Measurements from ENCODE around the gene SHTN1.

SHTN1 gene

DNA sequence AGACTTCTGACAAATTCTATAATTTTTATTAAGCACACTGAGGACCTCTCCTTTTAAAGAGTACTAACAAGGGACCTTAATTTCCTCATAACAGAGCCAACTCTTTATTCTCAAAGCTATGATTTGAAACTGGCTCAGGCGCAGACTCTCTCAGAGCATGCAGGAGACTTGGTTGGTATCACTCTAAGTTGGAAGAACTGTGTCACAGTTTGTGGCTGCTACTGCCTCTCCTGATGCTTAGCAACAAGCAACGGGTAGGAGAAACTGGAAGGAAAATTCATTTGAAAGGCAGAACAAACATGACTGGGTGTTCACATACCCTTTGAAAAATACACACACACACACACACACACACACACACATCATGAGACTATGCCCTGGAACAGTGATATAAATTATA, 122.3 kb downstream of the SHTN1 start:
- DNase-seq: no peak
- Mint-ChIP-seq H3K36me3 (no peaks in the 10 kb centered on the region), H3K9me3 (no peaks in the 10 kb centered on the region), H3K4me1 (no peaks in the 10 kb centered on the region), H3K27ac (no peak overlapping the region), H3K27me3 (peaks cover 0 to 1% of the 10 kb centered on the region in 2 donors), H3K4me3 (no peak overlapping the region)
- no peak for ATAC-seq (replicated peaks)

DNA sequence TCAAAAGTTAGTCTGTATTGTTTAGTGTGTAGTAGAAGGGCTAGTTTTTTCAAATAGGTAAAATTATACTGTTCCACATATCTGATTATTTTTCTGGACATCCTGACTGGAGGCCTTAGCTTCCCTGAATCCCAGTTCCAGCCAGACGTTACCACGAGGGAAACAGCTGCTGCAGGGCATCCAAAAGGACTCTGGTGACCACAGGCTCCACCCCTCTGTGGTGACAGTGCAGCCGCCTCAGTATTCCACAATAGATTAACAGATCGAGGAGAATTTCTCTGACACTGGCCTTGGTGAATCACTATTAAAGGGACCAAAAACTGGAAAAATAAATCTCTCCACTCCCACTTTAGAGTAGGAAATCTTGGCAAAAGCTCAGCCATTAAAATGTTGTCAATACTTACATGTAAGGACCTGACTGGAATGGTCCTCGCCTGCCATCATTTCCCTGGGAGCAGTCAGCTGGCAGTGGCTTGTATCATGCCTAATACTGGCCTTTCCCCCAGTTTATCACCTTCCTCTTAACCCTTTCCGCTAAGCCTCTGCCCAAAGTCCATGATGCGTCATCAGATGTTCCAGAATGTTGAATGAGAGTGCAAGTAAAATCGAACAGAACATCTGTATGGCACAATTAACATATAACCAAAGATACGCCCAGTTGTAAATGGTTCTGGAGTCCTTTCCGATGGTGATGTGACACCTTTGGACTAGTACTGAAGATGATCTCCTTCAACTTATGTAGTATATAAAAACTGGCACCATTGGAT, 124.1 kb downstream of the SHTN1 start:
- Mint-ChIP-seq H3K4me1 (no peaks in the 10 kb centered on the region), H3K4me3 (no peak overlapping the region), H3K9me3 (peaks cover 0 to 2% of the 10 kb centered on the region in 2 donors), H3K27ac (no peak overlapping the region), H3K36me3 (no peaks in the 10 kb centered on the region), H3K27me3 (no peaks in the 10 kb centered on the region)
- no peak for DNase-seq
- ATAC-seq (replicated peaks): no peak

- H3K27ac Mint-ChIP-seq: no peak overlapping the region
- no peaks in the 10 kb centered on the region for H3K27me3 Mint-ChIP-seq
- ATAC-seq (replicated peaks) (no peak), DNase-seq (no peak)
- no peaks in the 10 kb centered on the region for H3K36me3 Mint-ChIP-seq
- H3K4me1 Mint-ChIP-seq: no peaks in the 10 kb centered on the region
- peaks cover 0 to 2% of the 10 kb centered on the region in 2 donors for H3K9me3 Mint-ChIP-seq
- H3K4me3 Mint-ChIP-seq: no peak overlapping the region
These were observed 125.2 kb downstream of the SHTN1 start for GRCh38 chr10:116879817-116880216.

DNA sequence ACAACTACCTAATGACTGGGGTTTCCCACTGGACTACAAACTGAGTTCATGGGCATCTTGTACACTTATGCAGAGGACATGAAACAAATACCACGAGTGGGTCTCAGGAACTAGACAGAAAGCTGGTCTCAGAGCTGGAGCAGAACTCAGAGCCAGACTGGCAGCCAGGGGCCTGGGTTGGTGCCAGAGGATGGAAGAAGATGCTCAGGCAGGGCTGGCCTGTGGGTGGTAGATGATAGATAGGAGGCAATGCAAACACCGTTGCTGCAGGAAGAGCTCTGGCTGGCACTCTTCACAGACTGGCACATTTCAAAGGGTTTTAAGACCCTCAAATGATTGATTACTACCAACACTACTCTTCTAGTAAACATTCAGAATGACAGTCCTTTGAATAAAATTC, 126.9 kb downstream of the SHTN1 start:
- no peaks in the 10 kb centered on the region for H3K36me3 Mint-ChIP-seq
- H3K27ac Mint-ChIP-seq: no peak overlapping the region
- no peak for ATAC-seq (replicated peaks)
- H3K4me3 Mint-ChIP-seq: no peak overlapping the region
- peaks cover 0 to 2% of the 10 kb centered on the region in 2 donors for H3K9me3 Mint-ChIP-seq
- H3K4me1 Mint-ChIP-seq: no peaks in the 10 kb centered on the region
- no peaks in the 10 kb centered on the region for H3K27me3 Mint-ChIP-seq
- no peak for DNase-seq

GRCh38 chr10:116877391-116877790, 127.6 kb downstream of the SHTN1 start:
- DNase-seq: no peak
- no peak overlapping the region for H3K4me3 Mint-ChIP-seq
- peaks cover 2 to 4% of the 10 kb centered on the region in 2 donors for H3K9me3 Mint-ChIP-seq
- no peaks in the 10 kb centered on the region for H3K36me3 Mint-ChIP-seq
- no peaks in the 10 kb centered on the region for H3K27me3 Mint-ChIP-seq
- H3K4me1 Mint-ChIP-seq: no peaks in the 10 kb centered on the region
- no peak overlapping the region for H3K27ac Mint-ChIP-seq
- no peak for ATAC-seq (replicated peaks)

DNA sequence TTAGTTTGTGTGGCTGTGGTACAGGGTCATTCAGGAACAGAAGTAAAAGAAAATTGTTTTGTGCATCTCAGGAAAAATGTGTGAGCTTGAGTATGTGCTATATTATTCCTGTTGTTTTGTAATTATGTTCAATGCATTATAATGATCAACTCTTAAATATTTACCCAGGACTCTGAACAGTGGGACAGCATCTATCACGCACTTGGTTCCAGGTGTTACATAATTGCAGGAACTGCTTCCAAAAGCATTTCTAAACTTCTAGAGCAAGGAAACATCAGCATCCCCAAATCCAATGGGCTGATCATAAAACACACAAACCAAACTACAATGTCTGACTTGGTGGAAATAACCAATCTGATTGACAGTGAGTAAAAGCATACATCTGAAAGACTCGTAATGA, 129.1 kb downstream of the SHTN1 start:
- peaks cover 5% of the 10 kb centered on the region in 2 donors for H3K9me3 Mint-ChIP-seq
- H3K4me1 Mint-ChIP-seq: no peaks in the 10 kb centered on the region
- H3K27me3 Mint-ChIP-seq: no peaks in the 10 kb centered on the region
- H3K36me3 Mint-ChIP-seq: no peaks in the 10 kb centered on the region
- no peak for DNase-seq
- no peak overlapping the region for H3K27ac Mint-ChIP-seq
- H3K4me3 Mint-ChIP-seq: no peak overlapping the region
- ATAC-seq (replicated peaks): no peak

- ATAC-seq (replicated peaks): no peak
These were observed 131.9 kb downstream of the SHTN1 start for GRCh38 chr10:116873134-116873533.

GRCh38 chr10:116870949-116871348, 134.0 kb downstream of the SHTN1 start:
- Mint-ChIP-seq H3K27me3 (no peaks in the 10 kb centered on the region), H3K4me3 (no peak overlapping the region), H3K36me3 (no peaks in the 10 kb centered on the region), H3K9me3 (peaks cover 3 to 5% of the 10 kb centered on the region in 2 donors), H3K27ac (no peak overlapping the region), H3K4me1 (no peaks in the 10 kb centered on the region)
- ATAC-seq (replicated peaks): no peak
- DNase-seq: no peak

More at GRCh38 chr10:116873134-116873533, 131.9 kb downstream of the SHTN1 start:
- H3K4me1 Mint-ChIP-seq: no peaks in the 10 kb centered on the region
- no peaks in the 10 kb centered on the region for H3K36me3 Mint-ChIP-seq
- H3K27ac Mint-ChIP-seq: no peak overlapping the region
- peaks cover 5% of the 10 kb centered on the region in 2 donors for H3K9me3 Mint-ChIP-seq
- DNase-seq: no peak
- no peak overlapping the region for H3K4me3 Mint-ChIP-seq
- no peaks in the 10 kb centered on the region for H3K27me3 Mint-ChIP-seq

DNA sequence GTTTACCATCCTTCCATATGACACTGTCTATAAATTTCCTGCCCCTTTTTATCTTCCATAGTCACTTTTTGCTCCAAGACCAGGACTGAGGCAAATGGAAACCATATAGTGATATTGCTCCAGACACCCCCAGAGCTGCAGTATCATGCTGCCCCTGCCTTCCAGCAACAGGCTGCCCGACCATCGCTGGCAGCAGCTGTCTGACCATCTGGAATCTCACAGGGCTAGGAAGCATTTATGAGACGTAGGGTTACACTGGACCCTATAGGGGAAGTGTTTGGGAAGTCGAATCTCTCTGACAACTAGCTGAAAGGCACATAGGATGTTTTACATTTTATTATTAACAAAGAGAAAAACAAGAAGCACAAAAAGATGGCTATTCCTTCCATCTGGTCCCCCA, 136.3 kb downstream of the SHTN1 start:
- Mint-ChIP-seq H3K27ac (no peak overlapping the region), H3K36me3 (no peaks in the 10 kb centered on the region), H3K27me3 (no peaks in the 10 kb centered on the region), H3K4me1 (no peaks in the 10 kb centered on the region), H3K4me3 (no peak overlapping the region), H3K9me3 (peaks cover 3 to 5% of the 10 kb centered on the region in 2 donors)
- no peak for DNase-seq
- ATAC-seq (replicated peaks): no peak

GRCh38 chr10:116868198-116868676, 136.8 kb downstream of the SHTN1 start:
- H3K4me3 Mint-ChIP-seq: no peak overlapping the region
- H3K27ac Mint-ChIP-seq: no peak overlapping the region
- ATAC-seq (replicated peaks): no peak
- H3K36me3 Mint-ChIP-seq: no peaks in the 10 kb centered on the region
- H3K4me1 Mint-ChIP-seq: no peaks in the 10 kb centered on the region
- H3K9me3 Mint-ChIP-seq: peaks cover 3 to 5% of the 10 kb centered on the region in 2 donors
- no peak for DNase-seq
- H3K27me3 Mint-ChIP-seq: no peaks in the 10 kb centered on the region

GRCh38 chr10:116866987-116867595, 137.9 kb downstream of the SHTN1 start:
- no peak overlapping the region for H3K4me3 Mint-ChIP-seq
- H3K27ac Mint-ChIP-seq: no peak overlapping the region
- no peaks in the 10 kb centered on the region for H3K9me3 Mint-ChIP-seq
- ATAC-seq (replicated peaks) (no peak), DNase-seq (no peak)
- H3K4me1 Mint-ChIP-seq: no peaks in the 10 kb centered on the region
- no peaks in the 10 kb centered on the region for H3K36me3 Mint-ChIP-seq
- H3K27me3 Mint-ChIP-seq: no peaks in the 10 kb centered on the region

DNA sequence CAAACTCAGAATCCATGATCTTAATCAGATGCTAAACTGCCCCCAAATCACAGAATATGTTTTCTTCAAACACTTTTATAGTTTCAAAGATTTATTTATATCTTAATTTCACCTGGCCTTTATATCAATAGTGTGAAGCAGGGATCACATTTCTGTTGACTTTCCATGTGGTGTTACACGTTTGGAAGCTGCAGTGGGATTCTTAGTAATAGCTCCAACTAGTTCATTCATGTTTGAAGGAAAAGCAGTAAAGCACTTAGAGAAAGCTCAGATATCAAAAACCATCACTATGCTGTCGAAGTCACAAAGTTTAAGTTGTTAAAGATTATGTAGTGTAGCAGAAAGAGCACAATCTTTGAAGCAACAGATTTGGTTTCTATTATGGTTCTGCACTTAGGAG, 138.9 kb downstream of the SHTN1 start:
- Mint-ChIP-seq H3K36me3 (no peaks in the 10 kb centered on the region), H3K9me3 (no peaks in the 10 kb centered on the region), H3K4me1 (no peaks in the 10 kb centered on the region), H3K27me3 (no peaks in the 10 kb centered on the region), H3K4me3 (no peak overlapping the region), H3K27ac (no peak overlapping the region)
- ATAC-seq (replicated peaks): no peak
- DNase-seq: no peak

DNA sequence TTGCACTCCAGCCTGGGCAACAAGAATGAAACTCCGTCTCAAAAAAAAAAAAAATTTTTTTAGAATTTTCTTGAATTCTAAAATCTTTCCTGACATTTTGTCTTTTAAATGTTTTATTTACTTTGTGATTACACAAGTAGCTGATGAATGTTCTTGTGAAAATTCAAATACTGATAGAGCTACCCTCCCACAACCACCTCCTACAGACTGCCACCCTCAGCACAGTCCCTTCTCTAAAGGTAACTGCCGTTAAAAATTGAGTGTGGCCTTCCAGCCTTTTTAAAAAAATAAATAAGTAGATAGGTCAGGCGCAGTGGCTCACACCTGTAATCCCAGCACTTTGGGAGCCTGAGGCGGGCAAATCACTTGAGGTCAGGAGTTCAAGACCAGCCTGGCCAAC, 140.6 kb downstream of the SHTN1 start:
- ATAC-seq (replicated peaks) (no peak), DNase-seq (no peak)
- Mint-ChIP-seq H3K36me3 (no peaks in the 10 kb centered on the region), H3K27me3 (peaks cover 0 to 3% of the 10 kb centered on the region in 2 donors), H3K27ac (no peak overlapping the region), H3K4me3 (no peak overlapping the region), H3K9me3 (peaks cover 2 to 8% of the 10 kb centered on the region in 2 donors), H3K4me1 (no peaks in the 10 kb centered on the region)

- no peak for ATAC-seq (replicated peaks)
- Mint-ChIP-seq H3K4me1 (no peaks in the 10 kb centered on the region), H3K27me3 (peaks cover 0 to 4% of the 10 kb centered on the region in 2 donors), H3K36me3 (no peaks in the 10 kb centered on the region), H3K27ac (no peak overlapping the region), H3K9me3 (peaks cover 7 to 16% of the 10 kb centered on the region in 2 donors), H3K4me3 (no peak overlapping the region)
- no peak for DNase-seq
These were observed 143.2 kb downstream of the SHTN1 start for GRCh38 chr10:116861796-116862195.

GRCh38 chr10:116857156-116857555, 147.8 kb downstream of the SHTN1 start:
- no peak for DNase-seq
- H3K27ac Mint-ChIP-seq: no peak overlapping the region
- H3K9me3 Mint-ChIP-seq: peaks cover 12 to 25% of the 10 kb centered on the region in 2 donors
- no peaks in the 10 kb centered on the region for H3K4me1 Mint-ChIP-seq
- no peaks in the 10 kb centered on the region for H3K36me3 Mint-ChIP-seq
- ATAC-seq (replicated peaks): no peak
- H3K27me3 Mint-ChIP-seq: peaks cover 6 to 9% of the 10 kb centered on the region in 2 donors
- no peak overlapping the region for H3K4me3 Mint-ChIP-seq

Data from stimulated activated naive B cell treated with anti-CD40 and anti-IgM and Interleukin-4, amounts not matched to agents 10 μg/mL and 1 μg/mL and 100 μg/mL, for 72 hours (primary cell).